NOMO-1 (cell line): ENCODE results near the gene IGLL1.

Source experiments
- DNase-seq, 2 experiments: peaks; one replicate each; lab custom pipeline; 2025; ENCODE audit not compliant: unreplicated experiment in 2 of 2; lab: John Stamatoyannopoulos, UW

Gene IGLL1

GRCh38 chr22:23531283-23531956, 48.7 kb downstream of the IGLL1 start:
- DNase-seq = no peak

GRCh38 chr22:23530766-23531282, 49.3 kb downstream of the IGLL1 start:
- no peak for DNase-seq

GRCh38 chr22:23530106-23530505, 50.0 kb downstream of the IGLL1 start:
- no peak for DNase-seq

DNA sequence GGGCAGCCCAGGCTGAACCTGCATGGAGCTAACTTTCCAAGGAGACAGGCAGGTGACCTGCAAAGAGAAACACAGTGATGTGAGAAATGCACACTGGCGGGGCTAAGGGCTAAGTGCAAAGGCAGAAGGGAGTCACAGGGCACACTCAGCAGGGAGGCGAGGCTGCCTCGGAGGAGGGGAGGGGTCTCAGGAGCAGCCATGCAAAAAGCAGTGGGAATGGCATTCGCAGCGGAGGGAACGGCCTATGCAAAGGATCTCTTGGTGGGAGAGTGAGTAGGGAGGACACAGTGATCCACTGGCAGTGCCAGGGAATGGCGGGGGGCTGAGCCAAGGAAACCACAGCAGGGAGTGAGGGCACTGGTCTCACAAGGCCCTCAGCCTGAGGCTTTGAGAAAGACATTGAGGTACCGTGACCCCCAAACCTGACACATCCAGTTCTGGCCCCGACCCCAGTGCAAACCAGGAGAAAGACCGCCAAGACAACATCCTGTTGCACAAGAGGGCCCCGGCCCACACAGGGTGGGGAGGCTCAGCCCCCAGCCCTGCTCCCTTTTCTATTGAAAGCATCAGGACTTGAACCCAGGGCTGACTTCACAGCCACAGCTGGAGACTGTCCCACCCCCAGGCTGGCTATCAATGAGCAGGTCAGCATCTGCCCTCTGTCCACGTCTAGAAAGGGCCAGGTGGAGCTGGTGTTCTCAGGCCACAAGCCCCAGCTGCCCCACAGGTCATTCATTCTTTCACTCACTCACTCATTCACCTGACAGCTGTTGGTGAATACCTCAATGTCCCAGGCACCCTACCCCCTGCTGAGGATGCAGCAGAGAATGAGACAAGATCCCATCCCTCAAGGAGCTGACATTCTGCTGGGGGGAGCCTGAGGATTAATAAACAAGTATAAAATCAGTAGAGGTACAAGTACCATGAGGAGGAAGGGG, 50.7 kb downstream of the IGLL1 start:
- no peak for DNase-seq

DNA sequence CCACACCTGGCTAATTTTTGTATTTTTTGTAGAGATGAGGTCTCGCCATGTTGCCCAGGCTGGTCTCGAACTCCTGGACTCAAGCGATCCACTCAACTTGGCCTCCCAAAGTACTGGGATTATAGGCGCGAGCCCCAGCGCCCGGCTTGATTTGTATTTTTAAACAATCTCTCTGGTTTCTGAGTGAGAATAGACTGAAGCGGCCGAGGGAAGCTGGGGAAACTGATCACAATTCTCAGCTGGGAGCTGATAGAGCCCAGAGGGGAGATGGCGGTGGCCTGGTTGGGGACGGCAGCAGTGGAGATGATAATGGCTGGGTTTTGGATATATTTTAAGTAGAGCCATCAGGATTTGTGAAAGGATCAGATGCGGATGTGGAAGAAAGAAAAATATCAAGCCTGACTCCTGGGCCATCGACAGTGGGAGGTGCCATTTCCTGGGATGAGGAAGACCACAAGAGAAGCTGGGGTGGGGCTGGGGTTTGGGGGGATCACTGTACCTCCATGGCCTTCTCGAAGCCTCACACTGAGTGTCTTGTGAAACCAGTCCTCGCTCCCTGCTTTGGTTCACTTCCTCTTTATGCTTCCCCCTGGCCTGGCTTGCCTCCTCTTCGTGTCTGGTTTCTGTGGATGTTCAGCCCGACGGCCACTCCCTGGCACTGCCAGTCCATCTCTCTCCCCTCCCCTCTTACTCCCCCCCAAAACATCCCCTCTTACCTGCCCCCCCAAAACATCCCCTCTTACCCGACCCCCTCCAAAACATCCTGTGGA, 51.9 kb downstream of the IGLL1 start:
- DNase-seq = peak; percentile 56 to 80

DNA sequence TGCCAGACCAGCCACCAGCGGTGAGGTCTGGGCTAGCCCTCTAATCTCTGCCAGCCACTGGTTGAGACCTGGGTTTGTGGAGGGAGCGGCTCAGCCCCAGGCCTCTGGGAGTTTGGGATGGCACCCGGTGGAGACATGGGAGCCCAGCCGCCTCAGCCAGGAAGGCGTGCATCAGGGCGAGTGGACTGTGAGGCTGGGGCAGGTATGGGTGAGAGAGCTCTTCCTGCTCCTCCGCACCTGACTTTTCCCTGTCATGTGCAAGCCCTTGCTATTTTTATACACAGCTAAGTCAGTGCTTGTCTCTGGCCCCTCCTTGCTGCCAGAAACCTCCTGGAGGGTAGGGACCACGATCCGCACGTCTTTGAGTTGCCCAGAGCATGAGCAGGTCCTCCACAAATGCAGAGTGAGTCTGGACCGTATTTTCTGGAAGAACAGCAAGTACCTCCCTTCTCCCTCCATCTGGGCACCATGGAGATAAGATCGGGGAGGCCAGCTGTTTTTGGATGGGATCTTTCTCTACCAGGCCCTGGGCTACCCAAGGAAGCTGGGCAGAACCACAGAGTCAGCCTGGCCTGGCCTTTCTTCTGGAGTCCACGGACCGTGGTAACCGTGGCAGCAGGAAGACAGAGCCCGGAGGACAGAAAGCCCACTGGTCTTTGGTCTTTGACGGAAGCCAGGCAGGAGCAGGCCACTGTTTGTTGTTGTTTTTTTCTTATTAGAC, 53.3 kb downstream of the IGLL1 start:
- DNase-seq = no peak

GRCh38 chr22:23525510-23525909, 54.6 kb downstream of the IGLL1 start:
- DNase-seq = no peak

- no peak for DNase-seq
These were observed 55.9 kb downstream of the IGLL1 start for GRCh38 chr22:23524226-23524625.

DNA sequence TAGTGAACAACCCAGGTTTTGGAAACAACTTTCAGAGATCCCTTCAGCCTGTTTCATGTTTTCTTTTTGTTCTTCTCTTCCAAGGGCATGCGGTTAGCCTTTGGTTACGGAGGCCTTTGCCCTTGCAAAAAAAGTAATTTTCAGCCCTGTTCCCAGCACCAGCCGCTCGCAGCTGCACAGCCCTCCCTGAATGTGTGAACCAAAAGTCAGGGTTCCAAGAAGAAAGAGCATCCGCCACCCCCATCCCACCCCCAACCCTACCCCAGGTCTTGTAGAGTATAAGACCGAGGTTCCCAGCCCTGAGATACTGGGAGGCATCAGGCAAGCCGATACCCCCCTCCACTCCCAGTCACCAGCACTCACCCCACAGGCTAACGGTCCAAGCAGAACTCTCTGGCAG, 56.4 kb downstream of the IGLL1 start:
- DNase-seq = no peak
